Thyroid gland (tissue), 4 donors: Measurements from ENCODE around the gene NAV3.

Experiments
- POLR2A ChIP-seq, 2 donors: fragments of 450-650 bp; IDR thresholded peaks; one replicate each; pipeline ENCODE4 v1.6.1; 2017; ENCODE audit warnings: antibody characterized with exemption in 2 of 2, mild to moderate bottlenecking in 2 of 2, moderate library complexity in 1 of 2
- TF ChIP-seq, protein P1 (sequence below), 6 experiments: fragments of 200-600 bp in 3 of 6; fragments of 450-650 bp in 3 of 6; sonication (generic) in 3 of 6; IDR thresholded peaks; one replicate each; pipeline ENCODE4 v1.5.1; 2016 to 2019; ENCODE audit warnings: antibody characterized with exemption in 6 of 6, mild to moderate bottlenecking in 2 of 6, inconsistent platforms in 1 of 6, moderate library complexity in 1 of 6

DNA sequence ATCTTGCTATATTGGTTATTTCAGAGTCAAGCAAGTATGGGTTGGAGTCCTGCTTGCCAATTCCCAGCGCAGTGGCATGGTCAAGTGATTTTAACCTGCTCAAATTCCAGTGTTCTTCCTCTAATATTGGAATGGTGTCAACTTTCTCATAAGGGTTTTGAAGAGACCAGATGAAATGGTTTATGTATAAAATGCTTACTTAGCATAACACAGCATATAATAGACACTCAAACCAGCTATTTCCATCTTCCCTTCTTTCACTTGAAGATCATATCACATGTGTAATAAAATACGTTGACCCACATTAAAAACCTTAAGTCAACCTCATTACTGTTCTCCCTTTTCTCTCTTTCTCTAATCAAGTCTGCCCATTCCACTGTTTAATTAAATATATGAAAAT, 144.0 kb downstream of the NAV3 start:
- TF ChIP-seq, protein P1, sequence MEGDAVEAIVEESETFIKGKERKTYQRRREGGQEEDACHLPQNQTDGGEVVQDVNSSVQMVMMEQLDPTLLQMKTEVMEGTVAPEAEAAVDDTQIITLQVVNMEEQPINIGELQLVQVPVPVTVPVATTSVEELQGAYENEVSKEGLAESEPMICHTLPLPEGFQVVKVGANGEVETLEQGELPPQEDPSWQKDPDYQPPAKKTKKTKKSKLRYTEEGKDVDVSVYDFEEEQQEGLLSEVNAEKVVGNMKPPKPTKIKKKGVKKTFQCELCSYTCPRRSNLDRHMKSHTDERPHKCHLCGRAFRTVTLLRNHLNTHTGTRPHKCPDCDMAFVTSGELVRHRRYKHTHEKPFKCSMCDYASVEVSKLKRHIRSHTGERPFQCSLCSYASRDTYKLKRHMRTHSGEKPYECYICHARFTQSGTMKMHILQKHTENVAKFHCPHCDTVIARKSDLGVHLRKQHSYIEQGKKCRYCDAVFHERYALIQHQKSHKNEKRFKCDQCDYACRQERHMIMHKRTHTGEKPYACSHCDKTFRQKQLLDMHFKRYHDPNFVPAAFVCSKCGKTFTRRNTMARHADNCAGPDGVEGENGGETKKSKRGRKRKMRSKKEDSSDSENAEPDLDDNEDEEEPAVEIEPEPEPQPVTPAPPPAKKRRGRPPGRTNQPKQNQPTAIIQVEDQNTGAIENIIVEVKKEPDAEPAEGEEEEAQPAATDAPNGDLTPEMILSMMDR (IDR thresholded peaks at IDR 0.05), result no peak
- TF ChIP-seq POLR2A (IDR thresholded peaks at IDR 0.05), result no peak
